GM12874 (cell line): ENCODE data around the gene SNRPD3.

Source experiments
- TF ChIP-seq, protein P1 (sequence below): IDR thresholded peaks from 2 replicates; pipeline ENCODE4 v1.5.1; 2011; ENCODE audit warnings: low read depth, mild to moderate bottlenecking, control low read depth, low read length, moderate library complexity; ENCODE audit not compliant: insufficient read depth

Gene SNRPD3

DNA sequence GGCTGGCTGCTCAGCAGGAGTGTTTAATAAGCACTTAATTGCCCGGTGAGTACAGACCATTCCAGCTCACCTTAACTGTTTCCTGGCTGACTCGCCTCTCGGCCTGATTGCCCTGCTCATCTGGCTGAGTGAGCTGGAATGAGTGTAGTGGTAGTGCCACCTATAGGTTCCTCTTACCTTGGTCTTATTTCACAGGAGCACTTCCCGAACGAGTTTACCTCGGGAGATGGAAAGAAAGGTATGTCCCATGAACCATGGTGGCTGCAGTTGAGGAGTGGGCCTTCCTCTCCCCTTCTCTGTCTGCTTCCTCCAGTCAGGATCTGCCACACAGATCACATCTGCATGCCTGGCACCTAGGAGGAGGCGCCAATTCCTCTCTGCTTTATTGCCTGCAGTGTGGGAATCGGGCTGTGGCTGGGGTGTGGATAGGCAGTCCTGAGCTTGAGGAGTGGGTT lies 34.0 kb upstream of the SNRPD3 start:
- TF ChIP-seq, protein P1, sequence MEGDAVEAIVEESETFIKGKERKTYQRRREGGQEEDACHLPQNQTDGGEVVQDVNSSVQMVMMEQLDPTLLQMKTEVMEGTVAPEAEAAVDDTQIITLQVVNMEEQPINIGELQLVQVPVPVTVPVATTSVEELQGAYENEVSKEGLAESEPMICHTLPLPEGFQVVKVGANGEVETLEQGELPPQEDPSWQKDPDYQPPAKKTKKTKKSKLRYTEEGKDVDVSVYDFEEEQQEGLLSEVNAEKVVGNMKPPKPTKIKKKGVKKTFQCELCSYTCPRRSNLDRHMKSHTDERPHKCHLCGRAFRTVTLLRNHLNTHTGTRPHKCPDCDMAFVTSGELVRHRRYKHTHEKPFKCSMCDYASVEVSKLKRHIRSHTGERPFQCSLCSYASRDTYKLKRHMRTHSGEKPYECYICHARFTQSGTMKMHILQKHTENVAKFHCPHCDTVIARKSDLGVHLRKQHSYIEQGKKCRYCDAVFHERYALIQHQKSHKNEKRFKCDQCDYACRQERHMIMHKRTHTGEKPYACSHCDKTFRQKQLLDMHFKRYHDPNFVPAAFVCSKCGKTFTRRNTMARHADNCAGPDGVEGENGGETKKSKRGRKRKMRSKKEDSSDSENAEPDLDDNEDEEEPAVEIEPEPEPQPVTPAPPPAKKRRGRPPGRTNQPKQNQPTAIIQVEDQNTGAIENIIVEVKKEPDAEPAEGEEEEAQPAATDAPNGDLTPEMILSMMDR: peak; percentile 62

DNA sequence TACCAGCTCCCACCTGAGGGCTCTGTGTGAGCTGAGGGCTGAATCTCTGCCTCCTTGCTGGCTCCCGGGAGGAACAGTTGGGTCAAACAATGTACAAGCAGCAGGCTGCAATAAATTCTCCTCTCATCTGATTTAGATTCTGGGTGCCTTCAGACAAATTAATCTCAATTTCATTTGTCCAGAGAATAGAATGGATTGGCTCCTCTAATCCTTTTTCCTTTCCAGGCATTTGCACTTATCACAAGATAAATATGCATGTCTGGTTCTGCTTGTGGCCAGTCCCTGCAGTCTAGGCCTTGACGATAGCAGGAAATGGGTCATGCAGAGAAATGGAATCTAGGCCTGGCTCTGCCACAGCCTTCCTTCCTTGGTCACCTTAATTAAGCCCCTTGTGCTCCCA lies 31.9 kb upstream of the SNRPD3 start:
- TF ChIP-seq, protein P1: no peak

DNA sequence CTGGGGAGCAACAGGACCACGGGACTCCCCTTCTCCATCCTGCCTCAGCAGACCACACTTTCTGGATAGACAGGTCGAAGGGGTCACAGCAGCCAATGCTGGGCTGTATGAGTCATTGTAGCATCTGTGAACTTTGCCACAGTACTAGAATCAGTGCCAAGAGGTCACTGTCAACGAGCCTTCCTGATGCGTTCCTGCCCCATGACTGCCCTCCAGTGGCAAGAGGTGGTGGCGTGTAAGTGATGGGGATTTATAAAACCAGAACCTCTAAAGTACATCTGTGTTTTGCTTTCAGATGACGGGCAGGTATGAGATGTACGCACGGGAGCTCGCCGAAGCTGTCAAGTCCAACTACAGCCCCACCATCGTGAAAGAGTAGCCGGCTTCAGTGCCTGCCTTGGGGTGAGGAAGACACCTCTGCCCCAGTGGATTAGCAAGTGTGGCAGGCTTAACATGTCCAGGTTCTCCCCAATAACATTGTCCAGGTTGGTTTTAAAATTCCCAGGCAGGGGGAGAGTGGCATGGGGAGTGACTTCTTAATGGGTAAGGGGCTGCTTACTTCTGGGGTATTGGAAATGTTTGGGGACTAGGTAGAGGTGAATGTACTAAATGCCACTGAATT lies 30.3 kb upstream of the SNRPD3 start:
- TF ChIP-seq, protein P1: peak; percentile 88

DNA sequence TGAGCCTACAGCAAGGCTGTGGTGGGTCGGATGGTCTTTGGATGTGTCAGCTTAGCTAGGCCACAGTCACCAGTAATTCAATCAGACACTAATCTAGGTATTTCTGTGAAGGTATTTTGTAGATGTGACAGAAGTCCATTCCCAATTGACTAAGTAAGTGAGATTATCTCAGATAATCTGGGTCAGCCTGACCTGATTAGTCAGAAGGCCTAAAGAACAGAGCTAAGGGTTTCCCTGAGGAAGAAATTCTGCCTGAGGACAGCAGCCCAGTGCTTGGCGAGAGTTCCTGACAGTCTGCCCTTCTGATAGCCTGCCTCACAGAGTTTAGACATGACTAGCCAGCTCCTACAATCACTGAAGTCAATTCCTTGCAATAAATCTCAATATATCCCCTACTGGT lies 29.6 kb upstream of the SNRPD3 start:
- TF ChIP-seq, protein P1: no peak

DNA sequence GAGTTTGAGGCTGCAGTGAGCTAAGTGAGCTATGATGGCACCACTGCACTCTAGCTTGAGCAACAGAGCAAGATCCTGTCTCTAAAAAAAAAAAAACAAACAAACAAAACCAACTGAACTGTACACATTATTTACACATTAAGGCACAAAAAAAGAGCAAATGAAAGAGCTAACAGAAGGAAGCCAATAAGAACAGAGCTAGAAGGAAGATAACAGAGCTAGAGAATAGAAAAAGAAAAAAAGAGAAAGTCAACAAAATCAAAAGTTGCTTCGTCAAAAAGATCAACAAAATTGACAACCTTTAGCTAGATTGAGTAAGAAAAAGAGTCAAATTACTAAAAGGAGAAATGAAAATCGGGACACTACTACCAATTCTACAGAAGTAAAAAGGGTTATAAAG lies 25.9 kb upstream of the SNRPD3 start:
- TF ChIP-seq, protein P1: no peak

DNA sequence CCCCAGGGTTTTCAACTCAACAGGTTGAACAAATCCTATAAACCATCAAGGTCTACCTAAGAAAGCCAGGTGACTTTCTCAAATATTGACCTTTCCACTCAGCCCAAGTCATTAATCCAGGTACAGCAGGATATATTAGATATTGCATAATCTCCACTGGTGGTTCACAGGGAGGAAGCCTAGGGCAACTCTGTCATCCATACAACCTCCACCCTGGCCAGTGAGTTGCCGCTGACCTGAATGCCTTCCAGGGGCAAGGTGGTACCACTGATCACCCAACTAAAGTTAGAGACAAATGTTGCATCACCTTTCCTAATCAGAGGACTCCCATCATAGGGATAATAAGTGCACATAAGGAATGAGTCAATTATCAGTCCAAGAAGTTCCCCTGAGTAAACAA lies 23.7 kb upstream of the SNRPD3 start:
- TF ChIP-seq, protein P1: no peak

DNA sequence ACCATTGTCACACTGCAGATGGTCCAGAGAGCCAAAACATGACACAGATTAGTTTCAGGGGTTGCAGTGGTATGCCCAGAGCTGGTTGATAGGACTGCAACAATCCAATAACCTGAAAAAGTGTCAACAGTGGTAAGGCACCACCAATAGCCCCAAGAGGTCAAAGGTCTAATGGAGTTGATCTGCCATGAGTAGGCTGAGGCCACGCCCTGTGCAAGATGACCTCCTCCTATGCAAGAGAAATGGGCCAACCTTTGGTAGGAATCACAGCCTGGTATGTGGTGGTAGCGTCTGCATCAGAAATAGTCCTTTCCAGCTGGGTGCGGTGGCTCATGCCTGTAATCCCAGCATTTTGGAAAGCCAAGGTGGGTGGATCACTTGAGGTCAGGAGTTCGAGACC lies 20.5 kb upstream of the SNRPD3 start:
- TF ChIP-seq, protein P1: no peak

DNA sequence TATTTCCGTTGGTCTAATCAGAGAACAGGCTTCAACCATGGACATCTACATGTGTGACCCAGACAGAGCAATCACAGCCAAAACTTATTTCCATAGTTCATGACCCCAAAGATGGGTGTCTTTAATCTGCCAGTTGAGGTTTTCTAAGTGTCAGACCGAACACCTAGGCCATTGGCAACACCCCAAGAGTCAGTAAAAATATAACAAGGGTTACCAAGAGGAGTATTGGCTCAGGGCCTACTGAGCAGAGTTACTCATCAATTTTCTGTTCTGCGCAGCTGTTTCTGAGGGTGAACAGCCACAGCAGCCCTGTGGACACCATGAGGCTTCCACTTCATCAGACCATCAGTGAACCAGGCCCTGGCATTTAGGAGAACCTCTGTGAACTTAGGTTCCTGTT lies 19.7 kb upstream of the SNRPD3 start:
- TF ChIP-seq, protein P1: no peak
